ENCODE results near the gene CAMLG. TPM values are rescaled to one million over a fixed set of nuclear protein-coding genes. Genes with fewer than 3 reads are reported as not detected.
A peak's percentile ranks its signal among the peaks of the same experiment; 100 is the strongest.

The CAMLG gene
- total and polyA plus RNA-seq, 2 of the 13 experiments (the other 11 are each of a cell fraction or from before 2014, with no cell fraction given), result 14.2 to 19.8 TPM

DNA sequence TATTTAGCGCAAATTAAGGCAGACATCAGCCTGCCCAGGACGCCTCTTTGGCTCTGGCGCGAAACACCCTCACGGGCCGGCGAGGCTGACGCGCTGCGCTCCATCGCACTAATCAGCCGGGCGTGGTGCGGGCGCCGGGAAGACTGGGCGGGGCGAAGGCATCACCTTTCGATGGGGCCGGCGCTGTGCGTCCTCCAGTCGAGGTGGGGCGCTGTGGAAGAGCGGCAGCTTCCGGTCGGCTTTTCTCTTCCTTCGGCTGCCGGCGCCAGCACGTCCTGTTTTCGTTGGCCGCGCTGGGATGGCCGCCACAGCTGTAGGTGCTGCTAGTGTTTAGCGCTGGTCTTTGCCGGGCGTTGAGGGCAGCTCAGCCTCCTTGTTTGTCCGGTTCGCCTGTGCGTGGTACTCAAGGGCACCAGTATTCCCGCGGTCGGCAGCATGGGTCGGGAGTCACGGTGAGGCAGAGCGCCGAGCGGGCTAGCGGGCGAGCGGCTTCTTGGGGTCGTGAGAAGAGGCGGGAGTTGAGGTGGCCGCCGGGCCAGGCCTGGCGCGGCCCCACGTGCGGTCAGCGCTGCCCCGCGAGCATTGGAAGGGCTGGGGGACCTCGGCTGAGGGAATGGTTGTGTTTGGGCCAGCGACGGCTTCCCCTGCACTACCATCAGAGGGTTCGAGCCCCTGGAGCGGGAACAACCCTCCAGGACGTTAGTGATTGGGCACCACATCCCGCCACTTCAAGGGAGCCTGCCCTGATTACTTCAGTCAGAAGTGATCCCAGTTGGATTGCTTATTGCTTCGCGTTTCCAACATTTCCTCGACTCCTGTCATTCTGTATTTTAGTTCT lies 20.4 kb downstream of the CAMLG start, which contains the start of gene DDX46 (continued):
- no peak for TF ChIP-seq ZNF44 (CRISPR knock-in tag; IDR thresholded peaks at IDR 0.05)
- peak; percentile 88 for TF ChIP-seq SIN3B (IDR thresholded peaks at IDR 0.05; ENCODE audit: low read length)
- TF ChIP-seq, protein P1, sequence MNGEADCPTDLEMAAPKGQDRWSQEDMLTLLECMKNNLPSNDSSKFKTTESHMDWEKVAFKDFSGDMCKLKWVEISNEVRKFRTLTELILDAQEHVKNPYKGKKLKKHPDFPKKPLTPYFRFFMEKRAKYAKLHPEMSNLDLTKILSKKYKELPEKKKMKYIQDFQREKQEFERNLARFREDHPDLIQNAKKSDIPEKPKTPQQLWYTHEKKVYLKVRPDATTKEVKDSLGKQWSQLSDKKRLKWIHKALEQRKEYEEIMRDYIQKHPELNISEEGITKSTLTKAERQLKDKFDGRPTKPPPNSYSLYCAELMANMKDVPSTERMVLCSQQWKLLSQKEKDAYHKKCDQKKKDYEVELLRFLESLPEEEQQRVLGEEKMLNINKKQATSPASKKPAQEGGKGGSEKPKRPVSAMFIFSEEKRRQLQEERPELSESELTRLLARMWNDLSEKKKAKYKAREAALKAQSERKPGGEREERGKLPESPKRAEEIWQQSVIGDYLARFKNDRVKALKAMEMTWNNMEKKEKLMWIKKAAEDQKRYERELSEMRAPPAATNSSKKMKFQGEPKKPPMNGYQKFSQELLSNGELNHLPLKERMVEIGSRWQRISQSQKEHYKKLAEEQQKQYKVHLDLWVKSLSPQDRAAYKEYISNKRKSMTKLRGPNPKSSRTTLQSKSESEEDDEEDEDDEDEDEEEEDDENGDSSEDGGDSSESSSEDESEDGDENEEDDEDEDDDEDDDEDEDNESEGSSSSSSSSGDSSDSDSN (CRISPR knock-in tag; IDR thresholded peaks at IDR 0.05), result peak; percentile 84
- no peak for TF ChIP-seq NCOR1 (IDR thresholded peaks at IDR 0.05; ENCODE audit: borderline replicate concordance, low read length)
- peak; percentile 83; the same call in 1 of the 2 replicates for TF ChIP-seq MEIS1 (CRISPR knock-in tag; IDR thresholded peaks at IDR 0.05; ENCODE audit: borderline replicate concordance)
- peak; percentile 94 for TF ChIP-seq ZNF891 (CRISPR knock-in tag; IDR thresholded peaks at IDR 0.05)
- peak; percentile 81 for TF ChIP-seq GFI1 (CRISPR knock-in tag; IDR thresholded peaks at IDR 0.05; ENCODE audit: borderline replicate concordance)
- peak; percentile 26 to 92; a peak in 2 of 4 replicates for TF ChIP-seq KLF16 (CRISPR knock-in tag; IDR thresholded peaks at IDR 0.05)
- TF ChIP-seq RARG (CRISPR knock-in tag; IDR thresholded peaks at IDR 0.05; ENCODE audit: low read depth), result no peak
- no peak for TF ChIP-seq ATM (IDR thresholded peaks at IDR 0.05; ENCODE audit: borderline replicate concordance)
- TF ChIP-seq, protein P2, sequence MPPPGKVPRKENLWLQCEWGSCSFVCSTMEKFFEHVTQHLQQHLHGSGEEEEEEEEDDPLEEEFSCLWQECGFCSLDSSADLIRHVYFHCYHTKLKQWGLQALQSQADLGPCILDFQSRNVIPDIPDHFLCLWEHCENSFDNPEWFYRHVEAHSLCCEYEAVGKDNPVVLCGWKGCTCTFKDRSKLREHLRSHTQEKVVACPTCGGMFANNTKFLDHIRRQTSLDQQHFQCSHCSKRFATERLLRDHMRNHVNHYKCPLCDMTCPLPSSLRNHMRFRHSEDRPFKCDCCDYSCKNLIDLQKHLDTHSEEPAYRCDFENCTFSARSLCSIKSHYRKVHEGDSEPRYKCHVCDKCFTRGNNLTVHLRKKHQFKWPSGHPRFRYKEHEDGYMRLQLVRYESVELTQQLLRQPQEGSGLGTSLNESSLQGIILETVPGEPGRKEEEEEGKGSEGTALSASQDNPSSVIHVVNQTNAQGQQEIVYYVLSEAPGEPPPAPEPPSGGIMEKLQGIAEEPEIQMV (CRISPR knock-in tag; IDR thresholded peaks at IDR 0.05; ENCODE audit: low read depth), result peak; percentile 77; the same call in 1 of the 2 replicates
- TF ChIP-seq HNRNPL (IDR thresholded peaks at IDR 0.05; ENCODE audit: low read depth, low read length), result peak; percentile 70; the same call in 1 of the 2 replicates
- TF ChIP-seq ZNF235 (CRISPR knock-in tag; IDR thresholded peaks at IDR 0.05; ENCODE audit: borderline replicate concordance), result peak; percentile 44; the same call in 1 of the 2 replicates
- no peak for TF ChIP-seq ZC3H4 (CRISPR knock-in tag; IDR thresholded peaks at IDR 0.05; ENCODE audit: borderline replicate concordance)
- TF ChIP-seq ZNF30 (CRISPR knock-in tag; IDR thresholded peaks at IDR 0.05), result no peak
- peak; percentile 99 for TF ChIP-seq ZNF670 (CRISPR knock-in tag; IDR thresholded peaks at IDR 0.05; ENCODE audit: borderline replicate concordance)
- TF ChIP-seq, protein P3, sequence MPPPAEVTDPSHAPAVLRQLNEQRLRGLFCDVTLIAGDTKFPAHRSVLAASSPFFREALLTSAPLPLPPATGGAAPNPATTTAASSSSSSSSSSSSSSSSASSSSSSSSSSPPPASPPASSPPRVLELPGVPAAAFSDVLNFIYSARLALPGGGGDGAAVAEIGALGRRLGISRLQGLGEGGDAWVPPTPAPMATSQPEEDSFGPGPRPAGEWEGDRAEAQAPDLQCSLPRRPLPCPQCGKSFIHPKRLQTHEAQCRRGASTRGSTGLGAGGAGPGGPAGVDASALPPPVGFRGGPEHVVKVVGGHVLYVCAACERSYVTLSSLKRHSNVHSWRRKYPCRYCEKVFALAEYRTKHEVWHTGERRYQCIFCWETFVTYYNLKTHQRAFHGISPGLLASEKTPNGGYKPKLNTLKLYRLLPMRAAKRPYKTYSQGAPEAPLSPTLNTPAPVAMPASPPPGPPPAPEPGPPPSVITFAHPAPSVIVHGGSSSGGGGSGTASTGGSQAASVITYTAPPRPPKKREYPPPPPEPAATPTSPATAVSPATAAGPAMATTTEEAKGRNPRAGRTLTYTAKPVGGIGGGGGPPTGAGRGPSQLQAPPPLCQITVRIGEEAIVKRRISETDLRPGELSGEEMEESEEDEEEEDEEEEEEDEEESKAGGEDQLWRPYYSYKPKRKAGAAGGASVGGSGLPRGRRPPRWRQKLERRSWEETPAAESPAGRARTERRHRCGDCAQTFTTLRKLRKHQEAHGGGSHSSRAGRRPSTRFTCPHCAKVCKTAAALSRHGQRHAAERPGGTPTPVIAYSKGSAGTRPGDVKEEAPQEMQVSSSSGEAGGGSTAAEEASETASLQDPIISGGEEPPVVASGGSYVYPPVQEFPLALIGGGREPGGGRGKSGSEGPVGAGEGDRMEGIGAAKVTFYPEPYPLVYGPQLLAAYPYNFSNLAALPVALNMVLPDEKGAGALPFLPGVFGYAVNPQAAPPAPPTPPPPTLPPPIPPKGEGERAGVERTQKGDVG (CRISPR knock-in tag; IDR thresholded peaks at IDR 0.05; ENCODE audit: borderline replicate concordance), result peak; percentile 92; the same call in 1 of the 2 replicates
- no peak for TF ChIP-seq NBN (conservative IDR thresholded peaks at IDR 0.05)
- no peak for TF ChIP-seq ZKSCAN5 (CRISPR knock-in tag; IDR thresholded peaks at IDR 0.05)
- TF ChIP-seq, protein P4, sequence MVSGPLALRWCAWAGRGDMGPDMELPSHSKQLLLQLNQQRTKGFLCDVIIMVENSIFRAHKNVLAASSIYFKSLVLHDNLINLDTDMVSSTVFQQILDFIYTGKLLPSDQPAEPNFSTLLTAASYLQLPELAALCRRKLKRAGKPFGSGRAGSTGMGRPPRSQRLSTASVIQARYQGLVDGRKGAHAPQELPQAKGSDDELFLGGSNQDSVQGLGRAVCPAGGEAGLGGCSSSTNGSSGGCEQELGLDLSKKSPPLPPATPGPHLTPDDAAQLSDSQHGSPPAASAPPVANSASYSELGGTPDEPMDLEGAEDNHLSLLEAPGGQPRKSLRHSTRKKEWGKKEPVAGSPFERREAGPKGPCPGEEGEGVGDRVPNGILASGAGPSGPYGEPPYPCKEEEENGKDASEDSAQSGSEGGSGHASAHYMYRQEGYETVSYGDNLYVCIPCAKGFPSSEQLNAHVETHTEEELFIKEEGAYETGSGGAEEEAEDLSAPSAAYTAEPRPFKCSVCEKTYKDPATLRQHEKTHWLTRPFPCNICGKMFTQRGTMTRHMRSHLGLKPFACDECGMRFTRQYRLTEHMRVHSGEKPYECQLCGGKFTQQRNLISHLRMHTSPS (CRISPR knock-in tag; IDR thresholded peaks at IDR 0.05; ENCODE audit: low read depth), result peak; percentile 45; the same call in 1 of the 2 replicates
